Measurements from ENCODE around the gene ARHGAP15.
A peak's percentile ranks its signal among the peaks of the same experiment; 100 is the strongest.

ARHGAP15 gene

GRCh38 chr2:143768991-143769390 lies 639.8 kb downstream of the ARHGAP15 start:
- no peak for DNase-seq (ENCODE audit: low spot score)

- DNase-seq (ENCODE audit: low spot score): no peak
Observed at GRCh38 chr2:143771939-143772338, 642.7 kb downstream of the ARHGAP15 start.

GRCh38 chr2:143776526-143777297 lies 647.5 kb downstream of the ARHGAP15 start:
- no peak for DNase-seq (ENCODE audit: low spot score)

GRCh38 chr2:143779021-143779420 lies 649.8 kb downstream of the ARHGAP15 start:
- DNase-seq (ENCODE audit: low spot score): peak; percentile 9

GRCh38 chr2:143786026-143786765 lies 657.0 kb downstream of the ARHGAP15 start:
- DNase-seq (ENCODE audit: low spot score): no peak

- DNase-seq (ENCODE audit: low spot score): no peak
Observed at GRCh38 chr2:143787674-143788073, 658.5 kb downstream of the ARHGAP15 start.

- DNase-seq (ENCODE audit: low spot score): no peak
Observed at GRCh38 chr2:143792602-143793001, 663.4 kb downstream of the ARHGAP15 start.

- DNase-seq (ENCODE audit: low spot score): no peak
Observed at GRCh38 chr2:143793381-143793780, 664.2 kb downstream of the ARHGAP15 start.

- no peak for DNase-seq (ENCODE audit: low spot score)
Observed at GRCh38 chr2:143796051-143796450, 666.8 kb downstream of the ARHGAP15 start.

- DNase-seq (ENCODE audit: low spot score): no peak
Observed at GRCh38 chr2:143801561-143801960, 672.3 kb downstream of the ARHGAP15 start.

- DNase-seq (ENCODE audit: low spot score): no peak
Observed at GRCh38 chr2:143802242-143802641, 673.0 kb downstream of the ARHGAP15 start.

- no peak for DNase-seq (ENCODE audit: low spot score)
Observed at GRCh38 chr2:143802871-143803650, 673.8 kb downstream of the ARHGAP15 start.

- no peak for DNase-seq (ENCODE audit: low spot score)
Observed at GRCh38 chr2:143803936-143804335, 674.7 kb downstream of the ARHGAP15 start.

GRCh38 chr2:143805666-143806065 lies 676.4 kb downstream of the ARHGAP15 start:
- DNase-seq (ENCODE audit: low spot score): no peak

GRCh38 chr2:143807192-143807591 lies 678.0 kb downstream of the ARHGAP15 start:
- DNase-seq (ENCODE audit: low spot score): no peak

- DNase-seq (ENCODE audit: low spot score): no peak
Observed at GRCh38 chr2:143807671-143808070, 678.5 kb downstream of the ARHGAP15 start.

- DNase-seq (ENCODE audit: low spot score): no peak
Observed at GRCh38 chr2:143808166-143808565, 678.9 kb downstream of the ARHGAP15 start.

- no peak for DNase-seq (ENCODE audit: low spot score)
Observed at GRCh38 chr2:143815082-143815481, 685.9 kb downstream of the ARHGAP15 start.

- no peak for DNase-seq (ENCODE audit: low spot score)
Observed at GRCh38 chr2:143816916-143817315, 687.7 kb downstream of the ARHGAP15 start.
